ENCODE data around the gene NRIP1. TPM values are rescaled to one million over a fixed set of nuclear protein-coding genes. Genes with fewer than 3 reads are reported as not detected.

NRIP1 gene
- polyA plus RNA-seq, 1 donor from 2014 or later = 48.4 TPM

- no peaks in the 10 kb centered on the region for H3K27me3 ChIP-seq (ENCODE audit: insufficient read depth, low read depth, low read length)
- H3K9me2 ChIP-seq (ENCODE audit: insufficient read depth, low read length) = no peaks in the 10 kb centered on the region
- H4K20me1 ChIP-seq (ENCODE audit: insufficient read depth) = no peaks in the 10 kb centered on the region
- no peak overlapping the region for H3K27ac ChIP-seq (ENCODE audit: low read length)
- H3K9me3 ChIP-seq (ENCODE audit: low read length) = no peaks in the 10 kb centered on the region
- H3K79me2 ChIP-seq (replicated peaks; ENCODE audit: insufficient read depth, low read length) = peaks cover 43% of the 10 kb centered on the region
- H2AFZ ChIP-seq (ENCODE audit: low read depth, low read length) = no peak overlapping the region
- H3K36me3 ChIP-seq (ENCODE audit: insufficient read depth, low read length) = peaks cover 4% of the 10 kb centered on the region
- no peak overlapping the region for H3K9ac ChIP-seq (ENCODE audit: low read length)
- H3K4me2 ChIP-seq (ENCODE audit: low read length) = no peak overlapping the region
- no peak overlapping the region for H3K4me3 ChIP-seq (ENCODE audit: low read length)
- peaks cover 3% of the 10 kb centered on the region for H3F3A ChIP-seq (ENCODE audit: insufficient read depth, low read length, poor library complexity, severe bottlenecking)
- no peak for TF ChIP-seq TAF1 (IDR thresholded peaks at IDR 0.05; ENCODE audit: low read depth)
- TF ChIP-seq SMC3 (conservative IDR thresholded peaks at IDR 0.05; ENCODE audit: poor library complexity) = no peak
- no peak for TF ChIP-seq EZH2 (IDR thresholded peaks at IDR 0.05; ENCODE audit: borderline replicate concordance, insufficient read depth, low read length, poor library complexity, severe bottlenecking)
- TF ChIP-seq RAD21 (conservative IDR thresholded peaks at IDR 0.05) = no peak
- TF ChIP-seq POLR2AphosphoS5 (IDR thresholded peaks at IDR 0.05) = no peak
- no peak for TF ChIP-seq CTCF (IDR thresholded peaks at IDR 0.05; ENCODE audit: poor library complexity, severe bottlenecking)
- no peak for TF ChIP-seq EP300 (conservative IDR thresholded peaks at IDR 0.05; ENCODE audit: poor library complexity, severe bottlenecking)
- TF ChIP-seq REST (IDR thresholded peaks at IDR 0.05; ENCODE audit: borderline replicate concordance) = no peak
- no peak for TF ChIP-seq MXI1 (conservative IDR thresholded peaks at IDR 0.05; ENCODE audit: poor library complexity, severe bottlenecking)
Observed at GRCh38 chr21:15006594-15007230, 58.1 kb downstream of the NRIP1 start.

GRCh38 chr21:15005391-15005790 lies 59.4 kb downstream of the NRIP1 start:
- H3K36me3 ChIP-seq (ENCODE audit: insufficient read depth, low read length) = peaks cover 4% of the 10 kb centered on the region
- H2AFZ ChIP-seq (ENCODE audit: low read depth, low read length) = peak overlapping the region; percentile 6
- H3K4me3 ChIP-seq (ENCODE audit: low read length) = peak overlapping the region; percentile 56
- peak overlapping the region; percentile 35 for H3K9ac ChIP-seq (ENCODE audit: low read length)
- H3K9me2 ChIP-seq (ENCODE audit: insufficient read depth, low read length) = no peaks in the 10 kb centered on the region
- H3K79me2 ChIP-seq (replicated peaks; ENCODE audit: insufficient read depth, low read length) = peaks cover 49% of the 10 kb centered on the region
- no peaks in the 10 kb centered on the region for H3K9me3 ChIP-seq (ENCODE audit: low read length)
- H3K27ac ChIP-seq (ENCODE audit: low read length) = peak overlapping the region; percentile 68
- peaks cover 4% of the 10 kb centered on the region for H3F3A ChIP-seq (ENCODE audit: insufficient read depth, low read length, poor library complexity, severe bottlenecking)
- TF ChIP-seq CTCF (IDR thresholded peaks at IDR 0.05; ENCODE audit: poor library complexity, severe bottlenecking) (no peak), TAF1 (IDR thresholded peaks at IDR 0.05; ENCODE audit: low read depth) (no peak), MXI1 (conservative IDR thresholded peaks at IDR 0.05; ENCODE audit: poor library complexity, severe bottlenecking) (no peak), POLR2AphosphoS5 (IDR thresholded peaks at IDR 0.05) (peak; percentile 19), REST (IDR thresholded peaks at IDR 0.05; ENCODE audit: borderline replicate concordance) (no peak), RAD21 (conservative IDR thresholded peaks at IDR 0.05) (no peak)
- H3K4me2 ChIP-seq (ENCODE audit: low read length) = peak overlapping the region; percentile 67
- H3K27me3 ChIP-seq (ENCODE audit: insufficient read depth, low read depth, low read length) = no peaks in the 10 kb centered on the region
- H4K20me1 ChIP-seq (ENCODE audit: insufficient read depth) = no peaks in the 10 kb centered on the region

All from neural cell (in vitro differentiated cells).